ENCODE results near the gene REEP1.

REEP1 gene

DNA sequence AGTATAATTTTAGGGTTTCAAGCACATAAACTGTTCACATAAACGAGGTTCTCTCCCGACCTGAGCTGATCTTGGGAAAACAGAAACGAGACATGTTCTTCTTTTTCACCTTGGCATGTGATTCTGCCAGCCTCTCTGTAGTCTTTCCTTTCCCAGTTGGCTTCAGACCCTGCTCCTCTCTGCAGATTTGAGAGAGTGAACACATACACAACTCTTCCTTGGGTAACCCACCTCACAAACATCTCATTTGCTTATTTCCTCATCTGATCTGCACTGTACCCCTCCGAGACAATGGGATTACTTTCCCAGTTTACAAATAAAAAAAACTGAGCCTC, 46.1 kb downstream of the REEP1 start:
- no peak overlapping the region for H3K4me3 ChIP-seq (ENCODE audit: low read depth, low read length)
- TF ChIP-seq CTCF (IDR thresholded peaks at IDR 0.05; ENCODE audit: low read depth, low read length), result no peak

GRCh38 chr2:86290596-86291327, 46.7 kb downstream of the REEP1 start:
- TF ChIP-seq CTCF (IDR thresholded peaks at IDR 0.05; ENCODE audit: low read depth, low read length), result no peak
- H3K4me3 ChIP-seq (ENCODE audit: low read depth, low read length), result no peak overlapping the region

GRCh38 chr2:86286516-86286915, 50.9 kb downstream of the REEP1 start:
- no peak for TF ChIP-seq CTCF (IDR thresholded peaks at IDR 0.05; ENCODE audit: low read depth, low read length)

GRCh38 chr2:86285981-86286380, 51.4 kb downstream of the REEP1 start:
- H3K4me3 ChIP-seq (ENCODE audit: low read depth, low read length), result no peak overlapping the region
- no peak for TF ChIP-seq CTCF (IDR thresholded peaks at IDR 0.05; ENCODE audit: low read depth, low read length)

More at GRCh38 chr2:86286516-86286915, 50.9 kb downstream of the REEP1 start:
- H3K4me3 ChIP-seq (ENCODE audit: low read depth, low read length), result no peak overlapping the region

DNA sequence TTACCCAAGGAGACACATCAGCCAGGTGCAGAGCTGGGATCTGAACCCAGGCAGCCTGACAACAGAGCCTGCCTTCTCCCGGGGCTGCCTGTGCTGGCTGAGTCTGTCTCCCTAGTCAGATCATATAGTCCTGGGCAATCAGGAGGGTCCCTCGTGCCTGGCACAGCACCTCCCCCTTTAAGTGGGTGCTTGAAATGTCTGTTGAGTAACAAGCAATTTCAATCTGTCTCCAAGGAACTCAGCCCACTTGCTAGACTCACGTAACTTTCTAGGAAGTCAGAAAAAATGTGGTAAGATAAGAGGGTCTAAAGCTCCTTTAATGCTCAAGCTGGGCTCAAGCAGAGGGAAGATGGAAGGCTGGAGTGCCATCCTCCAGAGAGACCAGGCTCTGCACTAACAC, 51.9 kb downstream of the REEP1 start:
- TF ChIP-seq CTCF (IDR thresholded peaks at IDR 0.05; ENCODE audit: low read depth, low read length), result no peak
- H3K4me3 ChIP-seq (ENCODE audit: low read depth, low read length), result no peak overlapping the region

GRCh38 chr2:86284987-86285386, 52.4 kb downstream of the REEP1 start:
- no peak for TF ChIP-seq CTCF (IDR thresholded peaks at IDR 0.05; ENCODE audit: low read depth, low read length)
- H3K4me3 ChIP-seq (ENCODE audit: low read depth, low read length), result no peak overlapping the region

- no peak overlapping the region for H3K4me3 ChIP-seq (ENCODE audit: low read depth, low read length)
- TF ChIP-seq CTCF (IDR thresholded peaks at IDR 0.05; ENCODE audit: low read depth, low read length), result no peak
Observed at GRCh38 chr2:86284401-86284841, 53.0 kb downstream of the REEP1 start.

Data from WI38 (cell line).